ENCODE data around the gene PRSS8. TPM values are rescaled to one million over a fixed set of nuclear protein-coding genes. Genes with fewer than 3 reads are reported as not detected.

PRSS8 gene
- total RNA-seq, 1 donor from 2014 or later, result 84.7 TPM

GRCh38 chr16:31093132-31093703 lies 42.3 kb downstream of the PRSS8 start:
- no peak for DNase-seq (ENCODE audit: extremely low spot score, unreplicated experiment)
- Mint-ChIP-seq H3K27ac (peak overlapping the region; percentile 39), H3K36me3 (no peaks in the 10 kb centered on the region), H3K27me3 (no peaks in the 10 kb centered on the region), H3K4me1 (ENCODE audit: unreplicated experiment) (peaks cover 11% of the 10 kb centered on the region), H3K4me3 (peak overlapping the region; percentile 95), H3K9me3 (peaks cover 5% of the 10 kb centered on the region)
- no peak for TF ChIP-seq CTCF (conservative IDR thresholded peaks at IDR 0.05)

GRCh38 chr16:31092330-31092729 lies 43.2 kb downstream of the PRSS8 start:
- Mint-ChIP-seq H3K27ac (no peak overlapping the region), H3K4me3 (peak overlapping the region; percentile 47)
- DNase-seq (ENCODE audit: extremely low spot score, unreplicated experiment), result no peak

GRCh38 chr16:31090540-31090939 lies 45.0 kb downstream of the PRSS8 start:
- Mint-ChIP-seq H3K4me3 (no peak overlapping the region), H3K36me3 (no peaks in the 10 kb centered on the region), H3K27ac (no peak overlapping the region), H3K27me3 (no peaks in the 10 kb centered on the region), H3K4me1 (ENCODE audit: unreplicated experiment) (peaks cover 7% of the 10 kb centered on the region), H3K9me3 (peaks cover 1% of the 10 kb centered on the region)
- no peak for DNase-seq (ENCODE audit: extremely low spot score, unreplicated experiment)
- no peak for TF ChIP-seq CTCF (conservative IDR thresholded peaks at IDR 0.05)

More at GRCh38 chr16:31092330-31092729, 43.2 kb downstream of the PRSS8 start:
- H3K4me1 Mint-ChIP-seq (ENCODE audit: unreplicated experiment), result peaks cover 11% of the 10 kb centered on the region
- H3K9me3 Mint-ChIP-seq, result peaks cover 5% of the 10 kb centered on the region
- TF ChIP-seq CTCF (conservative IDR thresholded peaks at IDR 0.05), result no peak
- no peaks in the 10 kb centered on the region for H3K27me3 Mint-ChIP-seq
- no peaks in the 10 kb centered on the region for H3K36me3 Mint-ChIP-seq

GRCh38 chr16:31089199-31089598 lies 46.3 kb downstream of the PRSS8 start:
- TF ChIP-seq CTCF (conservative IDR thresholded peaks at IDR 0.05), result no peak
- no peaks in the 10 kb centered on the region for H3K9me3 Mint-ChIP-seq
- no peaks in the 10 kb centered on the region for H3K36me3 Mint-ChIP-seq
- no peaks in the 10 kb centered on the region for H3K27me3 Mint-ChIP-seq
- DNase-seq (ENCODE audit: extremely low spot score, unreplicated experiment), result no peak
- H3K27ac Mint-ChIP-seq, result no peak overlapping the region
- no peak overlapping the region for H3K4me3 Mint-ChIP-seq
- peaks cover 5% of the 10 kb centered on the region for H3K4me1 Mint-ChIP-seq (ENCODE audit: unreplicated experiment)

GRCh38 chr16:31088459-31089183 lies 46.9 kb downstream of the PRSS8 start, which contains the start of gene PRSS53:
Gene PRSS53, minus strand, starts transcription at chr16:31088943. Its CDS starts 134 bp downstream, at chr16:31088809.
- Mint-ChIP-seq H3K4me1 (ENCODE audit: unreplicated experiment) (no peaks in the 10 kb centered on the region), H3K4me3 (no peak within 1 kb of the TSS), H3K27me3 (no peaks in the 10 kb centered on the region), H3K36me3 (no peaks in the 10 kb centered on the region), H3K27ac (no peak within 1 kb of the TSS), H3K9me3 (no peaks in the 10 kb centered on the region)
- no peak for TF ChIP-seq CTCF (conservative IDR thresholded peaks at IDR 0.05)
- DNase-seq (ENCODE audit: extremely low spot score, unreplicated experiment), result no peak

Measured in type B pancreatic cell (in vitro differentiated cells).